ENCODE data around the gene ABCA13.

ABCA13 gene

GRCh38 chr7:48305661-48306060 lies 134.4 kb downstream of the ABCA13 start:
- H3K36me3 ChIP-seq (ENCODE audit: control insufficient read depth, insufficient read depth, low read length): no peaks in the 10 kb centered on the region
- H3K9ac ChIP-seq (ENCODE audit: low read depth, low read length): no peak overlapping the region
- H3K4me1 ChIP-seq (ENCODE audit: control insufficient read depth, insufficient read depth, low read length): peaks cover 3% of the 10 kb centered on the region
- no peaks in the 10 kb centered on the region for H3K9me3 ChIP-seq (ENCODE audit: control insufficient read depth, insufficient read depth, low read length)
- H3K27me3 ChIP-seq (ENCODE audit: control insufficient read depth, insufficient read depth, low read length): no peaks in the 10 kb centered on the region
- H3K4me3 ChIP-seq (ENCODE audit: low read depth, low read length): no peak overlapping the region

- H3K36me3 ChIP-seq (ENCODE audit: control insufficient read depth, insufficient read depth, low read length): no peaks in the 10 kb centered on the region
- H3K4me1 ChIP-seq (ENCODE audit: control insufficient read depth, insufficient read depth, low read length): no peaks in the 10 kb centered on the region
- no peak overlapping the region for H3K9ac ChIP-seq (ENCODE audit: low read depth, low read length)
- H3K9me3 ChIP-seq (ENCODE audit: control insufficient read depth, insufficient read depth, low read length): no peaks in the 10 kb centered on the region
- H3K27me3 ChIP-seq (ENCODE audit: control insufficient read depth, insufficient read depth, low read length): no peaks in the 10 kb centered on the region
- no peak overlapping the region for H3K4me3 ChIP-seq (ENCODE audit: low read depth, low read length)
Measured at GRCh38 chr7:48307041-48307714, 135.9 kb downstream of the ABCA13 start.

- no peaks in the 10 kb centered on the region for H3K27me3 ChIP-seq (ENCODE audit: control insufficient read depth, insufficient read depth, low read length)
- no peak overlapping the region for H3K9ac ChIP-seq (ENCODE audit: low read depth, low read length)
- no peaks in the 10 kb centered on the region for H3K36me3 ChIP-seq (ENCODE audit: control insufficient read depth, insufficient read depth, low read length)
- H3K9me3 ChIP-seq (ENCODE audit: control insufficient read depth, insufficient read depth, low read length): no peaks in the 10 kb centered on the region
- H3K4me3 ChIP-seq (ENCODE audit: low read depth, low read length): no peak overlapping the region
- H3K4me1 ChIP-seq (ENCODE audit: control insufficient read depth, insufficient read depth, low read length): no peaks in the 10 kb centered on the region
Measured at GRCh38 chr7:48309720-48310119, 138.5 kb downstream of the ABCA13 start.

GRCh38 chr7:48311464-48312100 lies 140.3 kb downstream of the ABCA13 start:
- H3K4me1 ChIP-seq (ENCODE audit: control insufficient read depth, insufficient read depth, low read length): no peaks in the 10 kb centered on the region
- no peaks in the 10 kb centered on the region for H3K36me3 ChIP-seq (ENCODE audit: control insufficient read depth, insufficient read depth, low read length)
- no peak overlapping the region for H3K9ac ChIP-seq (ENCODE audit: low read depth, low read length)
- no peak overlapping the region for H3K4me3 ChIP-seq (ENCODE audit: low read depth, low read length)
- no peaks in the 10 kb centered on the region for H3K9me3 ChIP-seq (ENCODE audit: control insufficient read depth, insufficient read depth, low read length)
- H3K27me3 ChIP-seq (ENCODE audit: control insufficient read depth, insufficient read depth, low read length): no peaks in the 10 kb centered on the region

GRCh38 chr7:48312151-48312550 lies 140.9 kb downstream of the ABCA13 start:
- Histone ChIP-seq H3K4me1 (ENCODE audit: control insufficient read depth, insufficient read depth, low read length) (no peaks in the 10 kb centered on the region), H3K9me3 (ENCODE audit: control insufficient read depth, insufficient read depth, low read length) (no peaks in the 10 kb centered on the region), H3K9ac (ENCODE audit: low read depth, low read length) (no peak overlapping the region)

GRCh38 chr7:48316768-48317167 lies 145.5 kb downstream of the ABCA13 start:
- H3K4me3 ChIP-seq (ENCODE audit: low read depth, low read length): no peak overlapping the region
- no peaks in the 10 kb centered on the region for H3K36me3 ChIP-seq (ENCODE audit: control insufficient read depth, insufficient read depth, low read length)
- no peaks in the 10 kb centered on the region for H3K9me3 ChIP-seq (ENCODE audit: control insufficient read depth, insufficient read depth, low read length)
- H3K9ac ChIP-seq (ENCODE audit: low read depth, low read length): no peak overlapping the region
- H3K27me3 ChIP-seq (ENCODE audit: control insufficient read depth, insufficient read depth, low read length): no peaks in the 10 kb centered on the region
- no peaks in the 10 kb centered on the region for H3K4me1 ChIP-seq (ENCODE audit: control insufficient read depth, insufficient read depth, low read length)

More at GRCh38 chr7:48312151-48312550, 140.9 kb downstream of the ABCA13 start:
- Histone ChIP-seq H3K4me3 (ENCODE audit: low read depth, low read length) (no peak overlapping the region), H3K27me3 (ENCODE audit: control insufficient read depth, insufficient read depth, low read length) (no peaks in the 10 kb centered on the region), H3K36me3 (ENCODE audit: control insufficient read depth, insufficient read depth, low read length) (no peaks in the 10 kb centered on the region)

- Histone ChIP-seq H3K4me3 (ENCODE audit: low read depth, low read length) (no peak overlapping the region), H3K9ac (ENCODE audit: low read depth, low read length) (no peak overlapping the region), H3K4me1 (ENCODE audit: control insufficient read depth, insufficient read depth, low read length) (no peaks in the 10 kb centered on the region), H3K36me3 (ENCODE audit: control insufficient read depth, insufficient read depth, low read length) (no peaks in the 10 kb centered on the region), H3K27me3 (ENCODE audit: control insufficient read depth, insufficient read depth, low read length) (no peaks in the 10 kb centered on the region), H3K9me3 (ENCODE audit: control insufficient read depth, insufficient read depth, low read length) (no peaks in the 10 kb centered on the region)
Measured at GRCh38 chr7:48317360-48317759, 146.1 kb downstream of the ABCA13 start.

- H3K9me3 ChIP-seq (ENCODE audit: control insufficient read depth, insufficient read depth, low read length): peaks cover 5% of the 10 kb centered on the region
Measured at GRCh38 chr7:48321319-48322010, 150.2 kb downstream of the ABCA13 start.

GRCh38 chr7:48337012-48337621 lies 165.9 kb downstream of the ABCA13 start:
- Histone ChIP-seq H3K4me3 (ENCODE audit: low read depth, low read length) (no peak overlapping the region), H3K27me3 (ENCODE audit: control insufficient read depth, insufficient read depth, low read length) (no peaks in the 10 kb centered on the region), H3K9ac (ENCODE audit: low read depth, low read length) (no peak overlapping the region), H3K9me3 (ENCODE audit: control insufficient read depth, insufficient read depth, low read length) (no peaks in the 10 kb centered on the region), H3K4me1 (ENCODE audit: control insufficient read depth, insufficient read depth, low read length) (peaks cover 4% of the 10 kb centered on the region), H3K36me3 (ENCODE audit: control insufficient read depth, insufficient read depth, low read length) (no peaks in the 10 kb centered on the region)

More at GRCh38 chr7:48321319-48322010, 150.2 kb downstream of the ABCA13 start:
- Histone ChIP-seq H3K4me1 (ENCODE audit: control insufficient read depth, insufficient read depth, low read length) (no peaks in the 10 kb centered on the region), H3K27me3 (ENCODE audit: control insufficient read depth, insufficient read depth, low read length) (no peaks in the 10 kb centered on the region), H3K9ac (ENCODE audit: low read depth, low read length) (no peak overlapping the region), H3K36me3 (ENCODE audit: control insufficient read depth, insufficient read depth, low read length) (peaks cover 2% of the 10 kb centered on the region), H3K4me3 (ENCODE audit: low read depth, low read length) (no peak overlapping the region)

- Histone ChIP-seq H3K4me1 (ENCODE audit: control insufficient read depth, insufficient read depth, low read length) (peaks cover 4% of the 10 kb centered on the region), H3K27me3 (ENCODE audit: control insufficient read depth, insufficient read depth, low read length) (no peaks in the 10 kb centered on the region), H3K4me3 (ENCODE audit: low read depth, low read length) (no peak overlapping the region), H3K9me3 (ENCODE audit: control insufficient read depth, insufficient read depth, low read length) (no peaks in the 10 kb centered on the region), H3K9ac (ENCODE audit: low read depth, low read length) (no peak overlapping the region), H3K36me3 (ENCODE audit: control insufficient read depth, insufficient read depth, low read length) (no peaks in the 10 kb centered on the region)
Measured at GRCh38 chr7:48337781-48338180, 166.5 kb downstream of the ABCA13 start.

- H3K27me3 ChIP-seq (ENCODE audit: control insufficient read depth, insufficient read depth, low read length): no peaks in the 10 kb centered on the region
- H3K9ac ChIP-seq (ENCODE audit: low read depth, low read length): no peak overlapping the region
- H3K4me3 ChIP-seq (ENCODE audit: low read depth, low read length): no peak overlapping the region
- no peaks in the 10 kb centered on the region for H3K4me1 ChIP-seq (ENCODE audit: control insufficient read depth, insufficient read depth, low read length)
- no peaks in the 10 kb centered on the region for H3K9me3 ChIP-seq (ENCODE audit: control insufficient read depth, insufficient read depth, low read length)
- H3K36me3 ChIP-seq (ENCODE audit: control insufficient read depth, insufficient read depth, low read length): no peaks in the 10 kb centered on the region
Measured at GRCh38 chr7:48347230-48347825, 176.1 kb downstream of the ABCA13 start.

Measured in iPS-15b (cell line).